ENCODE data around the gene OR4Q3. TPM values are rescaled to one million over a fixed set of nuclear protein-coding genes. Genes with fewer than 3 reads are reported as not detected.
"Not testable (repeated sequence)": the region's sequence is repeated elsewhere in the genome, so short reads cannot be mapped to it uniquely, and the experiment has no call there.

Gene OR4Q3
- total and polyA plus RNA-seq, 5 donors from 2014 or later: not detected

GRCh38 chr14:19772454-19772853, 29.1 kb downstream of the OR4Q3 start:
- DNase-seq; H3K27me3 Mint-ChIP-seq; H3K4me1 ChIP-seq (ENCODE audit: control insufficient read depth, insufficient read depth, low read length, poor library complexity, severe bottlenecking); ATAC-seq (ENCODE audit: low read depth in 2 of 2); H3K9me3 ChIP-seq (ENCODE audit: control insufficient read depth in 2 of 2, low read length in 2 of 2); H3K36me3 Mint-ChIP-seq; H3K36me3 ChIP-seq (ENCODE audit: control insufficient read depth, insufficient read depth, low read length); H3K4me3 Mint-ChIP-seq; H3K27ac Mint-ChIP-seq; H3K27ac ChIP-seq (ENCODE audit: insufficient read depth, low read length, poor library complexity, severe bottlenecking); H3K4me3 ChIP-seq (ENCODE audit: low read depth, low read length); H3K4me1 Mint-ChIP-seq; H3K27me3 ChIP-seq (ENCODE audit: control insufficient read depth, insufficient read depth, low read length): not testable (repeated sequence)
- H3K9me3 Mint-ChIP-seq: peaks cover 3 to 23% (median 3%) of the 10 kb centered on the region in 7 donors

- not testable (repeated sequence) for H3K36me3 ChIP-seq (ENCODE audit: control insufficient read depth, insufficient read depth, low read length); H3K27ac Mint-ChIP-seq; H3K27me3 ChIP-seq (ENCODE audit: control insufficient read depth, insufficient read depth, low read length); H3K4me1 Mint-ChIP-seq; H3K4me3 ChIP-seq (ENCODE audit: low read depth, low read length); ATAC-seq (ENCODE audit: low read depth in 2 of 2); H3K9me3 ChIP-seq (ENCODE audit: control insufficient read depth in 2 of 2, low read length in 2 of 2); H3K4me1 ChIP-seq (ENCODE audit: control insufficient read depth, insufficient read depth, low read length, poor library complexity, severe bottlenecking); H3K36me3 Mint-ChIP-seq; DNase-seq; H3K27me3 Mint-ChIP-seq; H3K4me3 Mint-ChIP-seq; H3K27ac ChIP-seq (ENCODE audit: insufficient read depth, low read length, poor library complexity, severe bottlenecking)
- H3K9me3 Mint-ChIP-seq: peaks cover 0 to 20% (median 3%) of the 10 kb centered on the region in 7 donors
Measured at GRCh38 chr14:19773204-19773603, 29.8 kb downstream of the OR4Q3 start, which contains the start of gene OR4M1. TSS of gene OR4M1 (plus strand) at chr14:19773504. CDS start at chr14:19780323, 6,819 bp downstream.

GRCh38 chr14:19775587-19775986, 32.2 kb downstream of the OR4Q3 start:
- Mint-ChIP-seq H3K27me3 (peaks cover 4% of the 10 kb centered on the region), H3K4me1 (no peaks in the 10 kb centered on the region), H3K4me3 (no peak overlapping the region), H3K27ac (no peak overlapping the region), H3K9me3 (peaks cover 0 to 22% (median 3%) of the 10 kb centered on the region in 7 donors), H3K36me3 (no peaks in the 10 kb centered on the region)
- no peaks in the 10 kb centered on the region for H3K36me3 ChIP-seq (ENCODE audit: control insufficient read depth, insufficient read depth, low read length)
- no peak overlapping the region for H3K4me3 ChIP-seq (ENCODE audit: low read depth, low read length)
- no peaks in the 10 kb centered on the region for H3K4me1 ChIP-seq (ENCODE audit: control insufficient read depth, insufficient read depth, low read length, poor library complexity, severe bottlenecking)
- DNase-seq: no peak
- H3K27ac ChIP-seq (ENCODE audit: insufficient read depth, low read length, poor library complexity, severe bottlenecking): no peak overlapping the region
- no peaks in the 10 kb centered on the region for H3K27me3 ChIP-seq (ENCODE audit: control insufficient read depth, insufficient read depth, low read length)
- ATAC-seq (ENCODE audit: low read depth in 2 of 2): no peak
- H3K9me3 ChIP-seq (ENCODE audit: control insufficient read depth in 2 of 2, low read length in 2 of 2): peaks cover 0 to 7% of the 10 kb centered on the region in 2 experiments

- not testable (repeated sequence) for H3K9me3 Mint-ChIP-seq; H3K36me3 Mint-ChIP-seq; DNase-seq; H3K27ac Mint-ChIP-seq; H3K4me1 Mint-ChIP-seq; H3K4me3 Mint-ChIP-seq; H3K4me3 ChIP-seq (ENCODE audit: low read depth, low read length); H3K36me3 ChIP-seq (ENCODE audit: control insufficient read depth, insufficient read depth, low read length); H3K27me3 Mint-ChIP-seq; H3K27me3 ChIP-seq (ENCODE audit: control insufficient read depth, insufficient read depth, low read length); H3K9me3 ChIP-seq (ENCODE audit: control insufficient read depth in 2 of 2, low read length in 2 of 2); H3K27ac ChIP-seq (ENCODE audit: insufficient read depth, low read length, poor library complexity, severe bottlenecking); H3K4me1 ChIP-seq (ENCODE audit: control insufficient read depth, insufficient read depth, low read length, poor library complexity, severe bottlenecking); ATAC-seq (ENCODE audit: low read depth in 2 of 2)
Measured at GRCh38 chr14:19785848-19786247, 42.5 kb downstream of the OR4Q3 start.

- not testable (repeated sequence) for H3K36me3 Mint-ChIP-seq; H3K27me3 ChIP-seq (ENCODE audit: control insufficient read depth, insufficient read depth, low read length); H3K9me3 Mint-ChIP-seq; H3K27ac ChIP-seq (ENCODE audit: insufficient read depth, low read length, poor library complexity, severe bottlenecking); H3K27me3 Mint-ChIP-seq; H3K4me3 Mint-ChIP-seq; H3K4me1 ChIP-seq (ENCODE audit: control insufficient read depth, insufficient read depth, low read length, poor library complexity, severe bottlenecking); H3K4me3 ChIP-seq (ENCODE audit: low read depth, low read length); H3K4me1 Mint-ChIP-seq; H3K27ac Mint-ChIP-seq; H3K9me3 ChIP-seq (ENCODE audit: control insufficient read depth in 2 of 2, low read length in 2 of 2); DNase-seq; H3K36me3 ChIP-seq (ENCODE audit: control insufficient read depth, insufficient read depth, low read length); ATAC-seq (ENCODE audit: low read depth in 2 of 2)
Measured at GRCh38 chr14:19787318-19787717, 43.9 kb downstream of the OR4Q3 start.

- not testable (repeated sequence) for H3K4me1 ChIP-seq (ENCODE audit: control insufficient read depth, insufficient read depth, low read length, poor library complexity, severe bottlenecking); H3K27ac ChIP-seq (ENCODE audit: insufficient read depth, low read length, poor library complexity, severe bottlenecking); H3K36me3 Mint-ChIP-seq; H3K9me3 Mint-ChIP-seq; H3K27me3 Mint-ChIP-seq; H3K27ac Mint-ChIP-seq; H3K27me3 ChIP-seq (ENCODE audit: control insufficient read depth, insufficient read depth, low read length); H3K4me1 Mint-ChIP-seq; H3K36me3 ChIP-seq (ENCODE audit: control insufficient read depth, insufficient read depth, low read length); H3K4me3 Mint-ChIP-seq; H3K4me3 ChIP-seq (ENCODE audit: low read depth, low read length); ATAC-seq (ENCODE audit: low read depth in 2 of 2); H3K9me3 ChIP-seq (ENCODE audit: control insufficient read depth in 2 of 2, low read length in 2 of 2); DNase-seq
Measured at GRCh38 chr14:19788150-19788549, 44.8 kb downstream of the OR4Q3 start.

- not testable (repeated sequence) for H3K9me3 ChIP-seq (ENCODE audit: control insufficient read depth in 2 of 2, low read length in 2 of 2); H3K27ac Mint-ChIP-seq; H3K4me1 Mint-ChIP-seq; DNase-seq; ATAC-seq (ENCODE audit: low read depth in 2 of 2); H3K9me3 Mint-ChIP-seq; H3K27me3 ChIP-seq (ENCODE audit: control insufficient read depth, insufficient read depth, low read length); H3K4me3 Mint-ChIP-seq; H3K27me3 Mint-ChIP-seq; H3K4me3 ChIP-seq (ENCODE audit: low read depth, low read length); H3K4me1 ChIP-seq (ENCODE audit: control insufficient read depth, insufficient read depth, low read length, poor library complexity, severe bottlenecking); H3K36me3 Mint-ChIP-seq; H3K36me3 ChIP-seq (ENCODE audit: control insufficient read depth, insufficient read depth, low read length); H3K27ac ChIP-seq (ENCODE audit: insufficient read depth, low read length, poor library complexity, severe bottlenecking)
Measured at GRCh38 chr14:19796520-19797108, 53.2 kb downstream of the OR4Q3 start.

Data from CD4-positive, CD25-positive, alpha-beta regulatory T cell (primary cell).